DND-41 (cell line): ENCODE measurements around the gene CCDC70.
A peak's percentile ranks its signal among the peaks of the same experiment; 100 is the strongest.

Source experiments
- ATAC-seq: fragments of 200-7000 bp; cut with Tn5 transposase; 3 replicates; pipeline ENCODE4 v1.9.1; 2021; ENCODE audit warnings: low read depth; ENCODE audit not compliant: insufficient read depth
- DNase-seq: peaks from one replicate; pipeline ENCODE4 v3.0.0-alpha.2; 2020
- H2AFZ ChIP-seq: 2 replicates; pipeline ENCODE4 v1.6.0; 2012; ENCODE audit warnings: low read depth, low read length
- H3K27ac ChIP-seq: 2 replicates; pipeline ENCODE4 v1.5.1; 2012; ENCODE audit warnings: low read length, inconsistent platforms
- H3K27me3 ChIP-seq: fragments of 200-600 bp; sonication (generic); 2 replicates; pipeline ENCODE4 v1.6.0; 2012; ENCODE audit warnings: low read length, mild to moderate bottlenecking, inconsistent platforms; ENCODE audit not compliant: insufficient read depth, poor library complexity
- H3K36me3 ChIP-seq: 2 replicates; pipeline ENCODE4 v1.5.1; 2012; ENCODE audit warnings: low read length, inconsistent platforms; ENCODE audit not compliant: insufficient read depth
- H3K4me1 ChIP-seq: 2 replicates; pipeline ENCODE4 v1.5.1; 2012; ENCODE audit warnings: mild to moderate bottlenecking, low read length; ENCODE audit not compliant: insufficient read depth
- H3K4me2 ChIP-seq: 2 replicates; pipeline ENCODE4 v1.6.0; 2012; ENCODE audit warnings: mild to moderate bottlenecking, moderate library complexity, low read length, inconsistent platforms; ENCODE audit not compliant: insufficient read depth
- H3K4me3 ChIP-seq, 2 experiments: fragments of 200-600 bp in 1 of 2; shearing (Covaris generic) in 1 of 2; 2 replicates each; pipeline ENCODE4 v1.5.1; 2012 to 2016; ENCODE audit warnings: inconsistent platforms in 2 of 2, low read length in 2 of 2, mild to moderate bottlenecking in 2 of 2, low read depth in 1 of 2, moderate library complexity in 1 of 2
- H3K79me2 ChIP-seq: 2 replicates; pipeline ENCODE4 v1.6.0; 2012; ENCODE audit warnings: low read length, inconsistent platforms; ENCODE audit not compliant: insufficient read depth
- H3K9ac ChIP-seq: 2 replicates; pipeline ENCODE4 v1.6.0; 2012; ENCODE audit warnings: low read depth, mild to moderate bottlenecking, inconsistent platforms, low read length, moderate library complexity
- H3K9me3 ChIP-seq: 2 replicates; pipeline ENCODE4 v1.5.1; 2012; ENCODE audit warnings: low read length, moderate library complexity, mild to moderate bottlenecking, inconsistent platforms; ENCODE audit not compliant: insufficient read depth, severe bottlenecking
- H4K20me1 ChIP-seq: 2 replicates; pipeline ENCODE4 v1.6.0; 2012; ENCODE audit warnings: low read length; ENCODE audit not compliant: insufficient read depth
- EZH2 ChIP-seq: IDR thresholded peaks from 3 replicates; pipeline ENCODE4 v1.6.1; 2012; ENCODE audit warnings: borderline replicate concordance, low read depth, mild to moderate bottlenecking, moderate library complexity, low read length, inconsistent platforms; ENCODE audit not compliant: severe bottlenecking
- TF ChIP-seq, protein P1 (sequence below): IDR thresholded peaks from 2 replicates; pipeline ENCODE4 v1.5.1; 2012; ENCODE audit warnings: borderline replicate concordance, low read length, moderate library complexity, mild to moderate bottlenecking; ENCODE audit not compliant: poor library complexity, severe bottlenecking; ENCODE audit errors: extremely low read depth

The CCDC70 gene

DNA sequence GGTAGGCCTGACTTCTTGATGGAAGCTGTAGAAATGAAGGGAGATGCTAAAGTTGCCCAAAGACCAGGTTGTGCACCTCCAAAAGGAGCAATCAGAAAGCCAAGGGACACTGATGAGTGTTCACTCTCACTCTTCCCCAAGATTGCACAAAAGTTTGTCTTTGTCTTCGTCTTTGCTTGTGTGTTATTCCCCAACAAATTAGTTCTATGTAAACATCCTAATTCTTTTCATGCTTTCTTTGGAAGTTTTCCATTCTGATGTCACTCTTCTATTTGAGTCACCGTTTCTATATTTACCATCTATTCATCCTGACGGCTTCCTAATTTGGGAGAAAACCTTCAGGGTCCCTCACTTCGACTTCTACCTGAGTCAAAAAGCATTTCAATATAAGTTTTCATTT lies 13.1 kb upstream of the CCDC70 start:
- Histone ChIP-seq H3K4me3 (no peak overlapping the region), H3K79me2 (no peaks in the 10 kb centered on the region), H3K27me3 (peaks cover 4% of the 10 kb centered on the region), H3K9ac (no peak overlapping the region), H4K20me1 (no peaks in the 10 kb centered on the region), H3K4me2 (no peak overlapping the region), H2AFZ (no peak overlapping the region), H3K4me1 (peaks cover 5% of the 10 kb centered on the region), H3K27ac (no peak overlapping the region), H3K9me3 (no peaks in the 10 kb centered on the region), H3K36me3 (no peaks in the 10 kb centered on the region)
- DNase-seq (no peak), ATAC-seq (no peak)
- TF ChIP-seq EZH2 = no peak
- TF ChIP-seq, protein P1, sequence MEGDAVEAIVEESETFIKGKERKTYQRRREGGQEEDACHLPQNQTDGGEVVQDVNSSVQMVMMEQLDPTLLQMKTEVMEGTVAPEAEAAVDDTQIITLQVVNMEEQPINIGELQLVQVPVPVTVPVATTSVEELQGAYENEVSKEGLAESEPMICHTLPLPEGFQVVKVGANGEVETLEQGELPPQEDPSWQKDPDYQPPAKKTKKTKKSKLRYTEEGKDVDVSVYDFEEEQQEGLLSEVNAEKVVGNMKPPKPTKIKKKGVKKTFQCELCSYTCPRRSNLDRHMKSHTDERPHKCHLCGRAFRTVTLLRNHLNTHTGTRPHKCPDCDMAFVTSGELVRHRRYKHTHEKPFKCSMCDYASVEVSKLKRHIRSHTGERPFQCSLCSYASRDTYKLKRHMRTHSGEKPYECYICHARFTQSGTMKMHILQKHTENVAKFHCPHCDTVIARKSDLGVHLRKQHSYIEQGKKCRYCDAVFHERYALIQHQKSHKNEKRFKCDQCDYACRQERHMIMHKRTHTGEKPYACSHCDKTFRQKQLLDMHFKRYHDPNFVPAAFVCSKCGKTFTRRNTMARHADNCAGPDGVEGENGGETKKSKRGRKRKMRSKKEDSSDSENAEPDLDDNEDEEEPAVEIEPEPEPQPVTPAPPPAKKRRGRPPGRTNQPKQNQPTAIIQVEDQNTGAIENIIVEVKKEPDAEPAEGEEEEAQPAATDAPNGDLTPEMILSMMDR = no peak

- Histone ChIP-seq H3K27me3 (peaks cover 8% of the 10 kb centered on the region), H3K79me2 (no peaks in the 10 kb centered on the region), H4K20me1 (no peaks in the 10 kb centered on the region), H3K4me2 (no peak overlapping the region), H3K9me3 (no peaks in the 10 kb centered on the region), H3K4me1 (peaks cover 5% of the 10 kb centered on the region), H3K27ac (no peak overlapping the region), H3K36me3 (no peaks in the 10 kb centered on the region), H3K4me3 (no peak overlapping the region), H2AFZ (no peak overlapping the region), H3K9ac (no peak overlapping the region)
- DNase-seq (peak; percentile 45), ATAC-seq (peak; percentile 79)
- no peak for TF ChIP-seq EZH2
- TF ChIP-seq, protein P1 = peak; percentile 82
Measured at GRCh38 chr13:51849145-51850101, 12.3 kb upstream of the CCDC70 start.

DNA sequence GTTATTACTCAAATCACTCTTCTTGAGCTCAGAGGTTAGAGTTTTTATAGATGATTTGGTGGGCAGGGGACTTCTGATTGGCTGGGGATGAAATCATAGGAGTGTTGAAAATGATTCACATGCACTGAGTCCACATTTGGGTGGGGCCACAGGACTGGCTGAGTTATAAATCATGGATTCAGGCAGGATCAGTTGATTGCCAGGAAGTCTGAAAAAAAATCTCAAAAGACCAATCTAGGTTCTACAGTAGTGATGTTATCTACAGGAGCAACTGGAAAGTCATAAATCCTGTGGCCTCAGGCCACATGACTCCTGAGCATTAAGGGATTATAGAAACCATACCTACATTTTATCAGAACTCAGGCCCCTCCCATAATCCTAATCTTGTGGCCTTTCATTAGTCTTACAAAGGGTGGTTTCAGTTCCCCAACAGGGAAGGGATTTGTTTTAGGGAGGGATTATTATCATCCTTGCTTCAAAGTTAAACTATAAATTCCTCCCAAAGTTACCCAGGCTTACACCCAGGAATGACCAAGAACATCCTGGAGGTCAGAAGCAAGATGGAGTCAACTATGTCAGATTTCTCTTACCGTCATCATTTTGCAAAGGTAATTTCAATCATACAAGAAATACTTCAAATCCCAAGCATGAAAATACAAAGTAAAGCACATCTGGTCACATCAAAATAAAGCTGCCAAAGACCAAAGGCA lies 5.6 kb upstream of the CCDC70 start:
- ATAC-seq (no peak), DNase-seq (no peak)
- peaks cover 8% of the 10 kb centered on the region for H3K27me3 ChIP-seq
- H3K9me3 ChIP-seq = no peaks in the 10 kb centered on the region
- no peaks in the 10 kb centered on the region for H3K36me3 ChIP-seq
- H3K79me2 ChIP-seq = no peaks in the 10 kb centered on the region
- no peak overlapping the region for H3K4me2 ChIP-seq
- no peak overlapping the region for H3K4me3 ChIP-seq
- H3K27ac ChIP-seq = no peak overlapping the region
- no peaks in the 10 kb centered on the region for H3K4me1 ChIP-seq
- TF ChIP-seq, protein P1 = no peak
- TF ChIP-seq EZH2 = no peak
- no peak overlapping the region for H3K9ac ChIP-seq
- H4K20me1 ChIP-seq = no peaks in the 10 kb centered on the region
- no peak overlapping the region for H2AFZ ChIP-seq
